ENCODE measurements around the gene PUS3. TPM values are rescaled to one million over a fixed set of nuclear protein-coding genes. Genes with fewer than 3 reads are reported as not detected.
A peak's percentile ranks its signal among the peaks of the same experiment; 100 is the strongest.
"Not testable (repeated sequence)": the region's sequence is repeated elsewhere in the genome, so short reads cannot be mapped to it uniquely, and the experiment has no call there.

PUS3 gene
- total RNA-seq, 1 donor from 2014 or later, result 14.6 TPM

DNA sequence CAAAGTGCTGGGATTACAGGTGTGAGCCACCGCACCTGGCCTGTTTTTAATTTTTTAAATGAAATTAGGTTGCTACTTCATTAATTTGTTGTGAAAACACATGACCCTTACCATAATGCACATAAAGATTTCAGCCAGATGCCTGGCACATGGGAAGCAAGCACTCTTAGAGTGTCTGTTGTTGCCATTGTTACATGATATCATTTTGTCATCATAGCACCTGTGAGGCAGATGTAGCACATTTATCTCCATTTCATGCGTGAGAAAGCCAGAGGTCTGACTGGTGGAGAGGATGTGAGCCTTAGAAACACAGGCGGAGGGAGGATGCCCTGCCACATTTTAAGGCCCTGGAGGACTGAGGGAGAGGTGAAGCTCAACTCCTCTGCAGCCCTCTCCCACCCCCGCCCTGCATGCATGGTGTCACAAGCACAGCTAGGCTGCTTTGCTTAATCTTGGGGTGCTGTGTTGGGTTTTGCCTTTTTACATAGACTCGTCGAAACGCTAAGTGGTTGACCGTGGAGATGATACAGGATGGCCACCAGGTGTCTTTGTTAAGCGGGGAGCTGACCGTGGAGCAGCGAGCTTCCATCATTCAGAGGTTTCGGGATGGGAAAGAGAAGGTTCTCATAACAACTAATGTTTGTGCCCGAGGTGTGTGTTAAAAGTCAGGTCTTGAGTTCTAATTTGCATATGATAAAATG, 15.3 kb upstream of the PUS3 start:
- Mint-ChIP-seq H3K27ac (ENCODE audit: unreplicated experiment) (no peak overlapping the region), H3K9me3 (ENCODE audit: unreplicated experiment) (no peaks in the 10 kb centered on the region), H3K4me1 (ENCODE audit: unreplicated experiment) (no peaks in the 10 kb centered on the region), H3K4me3 (ENCODE audit: unreplicated experiment) (no peak overlapping the region), H3K27me3 (ENCODE audit: unreplicated experiment) (peaks cover 53% of the 10 kb centered on the region), H3K36me3 (ENCODE audit: unreplicated experiment) (no peaks in the 10 kb centered on the region)
- no peak for TF ChIP-seq CTCF (IDR thresholded peaks at IDR 0.05)
- DNase-seq (ENCODE audit: extremely low spot score, unreplicated experiment), result no peak

GRCh38 chr11:125916683-125917347, 13.8 kb upstream of the PUS3 start:
- Mint-ChIP-seq H3K4me3 (ENCODE audit: unreplicated experiment) (no peak overlapping the region), H3K9me3 (ENCODE audit: unreplicated experiment) (no peaks in the 10 kb centered on the region), H3K36me3 (ENCODE audit: unreplicated experiment) (no peaks in the 10 kb centered on the region), H3K27ac (ENCODE audit: unreplicated experiment) (no peak overlapping the region), H3K27me3 (ENCODE audit: unreplicated experiment) (peaks cover 49% of the 10 kb centered on the region), H3K4me1 (ENCODE audit: unreplicated experiment) (no peaks in the 10 kb centered on the region)
- TF ChIP-seq CTCF (IDR thresholded peaks at IDR 0.05), result no peak
- DNase-seq (ENCODE audit: extremely low spot score, unreplicated experiment), result no peak

DNA sequence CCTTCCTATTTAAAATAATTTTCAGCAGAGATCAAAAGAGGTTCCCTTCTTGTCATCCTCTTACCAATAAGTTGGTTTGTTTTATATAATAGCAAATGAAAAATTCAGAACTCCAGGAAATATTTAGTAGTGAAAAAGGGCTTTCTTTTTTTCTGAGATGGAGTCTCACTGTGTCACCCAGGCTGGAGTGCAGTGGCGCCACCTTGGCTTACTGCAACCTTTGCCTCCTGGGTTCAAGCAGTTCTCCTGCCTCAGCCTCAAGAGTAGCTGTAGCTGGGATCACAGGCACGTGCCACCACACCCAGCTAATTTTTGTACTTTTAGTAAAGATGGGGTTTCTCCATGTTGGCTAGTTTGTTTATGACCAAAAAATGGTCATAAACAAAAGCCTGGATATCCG, 11.6 kb upstream of the PUS3 start:
- not testable (repeated sequence) for H3K36me3 Mint-ChIP-seq (ENCODE audit: unreplicated experiment); H3K9me3 Mint-ChIP-seq (ENCODE audit: unreplicated experiment); H3K4me3 Mint-ChIP-seq (ENCODE audit: unreplicated experiment); H3K4me1 Mint-ChIP-seq (ENCODE audit: unreplicated experiment); DNase-seq (ENCODE audit: extremely low spot score, unreplicated experiment); H3K27ac Mint-ChIP-seq (ENCODE audit: unreplicated experiment)
- H3K27me3 Mint-ChIP-seq (ENCODE audit: unreplicated experiment), result peaks cover 64% of the 10 kb centered on the region

- no peaks in the 10 kb centered on the region for H3K9me3 Mint-ChIP-seq (ENCODE audit: unreplicated experiment)
- H3K27me3 Mint-ChIP-seq (ENCODE audit: unreplicated experiment), result peaks cover 66% of the 10 kb centered on the region
- H3K36me3 Mint-ChIP-seq (ENCODE audit: unreplicated experiment), result no peaks in the 10 kb centered on the region
- H3K27ac Mint-ChIP-seq (ENCODE audit: unreplicated experiment), result no peak overlapping the region
- no peak for TF ChIP-seq CTCF (IDR thresholded peaks at IDR 0.05)
- no peak overlapping the region for H3K4me3 Mint-ChIP-seq (ENCODE audit: unreplicated experiment)
- no peak for DNase-seq (ENCODE audit: extremely low spot score, unreplicated experiment)
- no peaks in the 10 kb centered on the region for H3K4me1 Mint-ChIP-seq (ENCODE audit: unreplicated experiment)
These were observed 7.3 kb upstream of the PUS3 start for GRCh38 chr11:125910226-125910849.

DNA sequence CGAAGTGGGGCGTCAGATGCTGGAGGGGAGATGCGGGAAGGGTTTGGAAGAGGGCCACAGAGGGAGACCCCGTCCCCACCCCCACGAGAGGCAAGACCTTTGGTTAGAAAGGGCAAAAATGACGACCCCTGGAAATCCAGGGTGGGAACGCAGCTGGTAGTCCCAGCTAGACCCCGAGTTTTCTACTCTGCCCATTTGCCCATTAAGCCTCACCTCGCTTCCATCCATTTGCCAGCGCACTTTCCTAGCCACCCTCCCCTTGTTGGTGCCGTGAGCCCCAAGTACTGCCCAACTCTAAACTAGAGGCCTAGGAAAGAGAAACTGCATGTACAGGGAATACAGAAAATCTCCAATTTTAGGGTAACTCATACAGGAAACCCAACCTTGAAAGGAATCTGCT, 1.7 kb upstream of the PUS3 start:
- peak overlapping the region; percentile 56 for H3K4me3 Mint-ChIP-seq (ENCODE audit: unreplicated experiment)
- no peak overlapping the region for H3K27ac Mint-ChIP-seq (ENCODE audit: unreplicated experiment)
- no peak for TF ChIP-seq CTCF (IDR thresholded peaks at IDR 0.05)
- H3K4me1 Mint-ChIP-seq (ENCODE audit: unreplicated experiment), result peaks cover 19% of the 10 kb centered on the region
- peaks cover 50% of the 10 kb centered on the region for H3K27me3 Mint-ChIP-seq (ENCODE audit: unreplicated experiment)
- H3K36me3 Mint-ChIP-seq (ENCODE audit: unreplicated experiment), result peaks cover 7% of the 10 kb centered on the region
- no peaks in the 10 kb centered on the region for H3K9me3 Mint-ChIP-seq (ENCODE audit: unreplicated experiment)
- DNase-seq (ENCODE audit: extremely low spot score, unreplicated experiment), result no peak
